Ishikawa (cell line): ENCODE measurements around the gene PTPRN2.

Source experiments
- CEBPB ChIP-seq: IDR thresholded peaks from 2 replicates; pipeline ENCODE4 v1.6.1; 2012
- CREB1 ChIP-seq: IDR thresholded peaks from 2 replicates; pipeline ENCODE4 v1.6.1; 2012; ENCODE audit warnings: low read depth
- EGR1 ChIP-seq: IDR thresholded peaks from 2 replicates; pipeline ENCODE4 v1.6.1; 2012
- EP300 ChIP-seq: IDR thresholded peaks from 2 replicates; pipeline ENCODE4 v1.6.1; 2012; ENCODE audit warnings: borderline replicate concordance
- FOXM1 ChIP-seq: IDR thresholded peaks from 2 replicates; pipeline ENCODE4 v1.6.1; 2012; ENCODE audit warnings: low read depth, borderline replicate concordance
- NFIC ChIP-seq: IDR thresholded peaks from 2 replicates; pipeline ENCODE4 v1.6.1; 2012
- RAD21 ChIP-seq: IDR thresholded peaks from 2 replicates; pipeline ENCODE4 v1.6.1; 2012; ENCODE audit warnings: low read depth
- TAF1 ChIP-seq: IDR thresholded peaks from 2 replicates; pipeline ENCODE4 v1.6.1; 2012; ENCODE audit warnings: low read depth, mild to moderate bottlenecking
- TCF12 ChIP-seq: IDR thresholded peaks from 2 replicates; pipeline ENCODE4 v1.6.1; 2012; ENCODE audit warnings: low read depth
- TEAD4 ChIP-seq: IDR thresholded peaks from 2 replicates; pipeline ENCODE4 v1.6.1; 2012
- YY1 ChIP-seq: IDR thresholded peaks from 2 replicates; pipeline ENCODE4 v1.6.1; 2012; ENCODE audit warnings: low read depth
- ZBTB7A ChIP-seq: IDR thresholded peaks from 2 replicates; pipeline ENCODE4 v1.6.1; 2012; ENCODE audit warnings: low read depth
- TF ChIP-seq, protein P1 (sequence below): IDR thresholded peaks from 2 replicates; pipeline ENCODE4 v1.6.1; 2012
- TF ChIP-seq, protein P2 (sequence below): IDR thresholded peaks from 2 replicates; pipeline ENCODE4 v1.6.1; 2012
- TF ChIP-seq, protein P3 (sequence below): IDR thresholded peaks from 2 replicates; pipeline ENCODE4 v1.6.1; 2012; ENCODE audit warnings: low read depth, mild to moderate bottlenecking

PTPRN2 gene

DNA sequence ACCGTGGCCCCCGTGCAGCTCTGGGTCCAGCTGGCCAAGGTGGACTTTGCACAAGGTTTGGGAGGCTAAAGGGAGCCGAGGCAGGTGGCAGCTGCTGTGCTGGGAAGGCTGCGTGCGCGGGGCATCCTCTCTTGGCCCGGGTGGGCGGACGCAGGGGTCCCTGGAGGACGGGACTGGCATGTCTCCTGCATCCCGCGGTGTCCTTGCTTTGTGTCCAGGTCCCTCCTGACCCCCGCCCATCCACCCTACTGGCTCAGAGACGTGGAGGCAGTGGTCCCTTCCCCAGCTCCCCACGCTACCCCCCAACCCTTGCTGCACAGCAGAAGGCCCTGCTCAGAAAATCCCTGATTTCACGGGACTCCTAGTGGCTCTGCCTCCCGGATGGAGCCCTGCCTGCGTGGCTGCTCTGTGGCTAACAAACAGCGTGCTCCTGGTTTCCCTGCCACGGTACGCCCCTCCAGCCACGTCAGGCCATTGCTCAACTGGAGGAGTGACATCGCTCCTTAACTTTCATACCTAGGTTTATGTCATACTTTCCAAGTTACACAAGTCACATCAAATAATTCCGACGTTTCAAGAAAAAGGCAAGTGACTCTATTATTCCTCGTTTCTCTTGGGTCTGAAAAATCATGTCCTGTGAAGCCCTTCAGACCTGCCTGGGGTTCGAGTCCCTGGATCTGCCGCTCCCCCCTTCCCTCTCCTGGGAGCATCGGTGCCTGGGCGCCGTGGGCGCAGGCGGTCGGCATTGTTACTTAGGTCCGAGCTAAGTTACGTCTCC is 829.0 kb downstream of the PTPRN2 start:
- TF ChIP-seq, protein P1, sequence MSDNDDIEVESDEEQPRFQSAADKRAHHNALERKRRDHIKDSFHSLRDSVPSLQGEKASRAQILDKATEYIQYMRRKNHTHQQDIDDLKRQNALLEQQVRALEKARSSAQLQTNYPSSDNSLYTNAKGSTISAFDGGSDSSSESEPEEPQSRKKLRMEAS, result no peak
- TF ChIP-seq TAF1 (no peak), RAD21 (no peak), FOXM1 (no peak), TEAD4 (no peak), CREB1 (no peak), TCF12 (no peak), EP300 (no peak), EGR1 (no peak), NFIC (no peak), YY1 (no peak), CEBPB (no peak), ZBTB7A (no peak)
- TF ChIP-seq, protein P2, sequence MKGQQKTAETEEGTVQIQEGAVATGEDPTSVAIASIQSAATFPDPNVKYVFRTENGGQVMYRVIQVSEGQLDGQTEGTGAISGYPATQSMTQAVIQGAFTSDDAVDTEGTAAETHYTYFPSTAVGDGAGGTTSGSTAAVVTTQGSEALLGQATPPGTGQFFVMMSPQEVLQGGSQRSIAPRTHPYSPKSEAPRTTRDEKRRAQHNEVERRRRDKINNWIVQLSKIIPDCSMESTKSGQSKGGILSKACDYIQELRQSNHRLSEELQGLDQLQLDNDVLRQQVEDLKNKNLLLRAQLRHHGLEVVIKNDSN, result no peak
- TF ChIP-seq, protein P3, sequence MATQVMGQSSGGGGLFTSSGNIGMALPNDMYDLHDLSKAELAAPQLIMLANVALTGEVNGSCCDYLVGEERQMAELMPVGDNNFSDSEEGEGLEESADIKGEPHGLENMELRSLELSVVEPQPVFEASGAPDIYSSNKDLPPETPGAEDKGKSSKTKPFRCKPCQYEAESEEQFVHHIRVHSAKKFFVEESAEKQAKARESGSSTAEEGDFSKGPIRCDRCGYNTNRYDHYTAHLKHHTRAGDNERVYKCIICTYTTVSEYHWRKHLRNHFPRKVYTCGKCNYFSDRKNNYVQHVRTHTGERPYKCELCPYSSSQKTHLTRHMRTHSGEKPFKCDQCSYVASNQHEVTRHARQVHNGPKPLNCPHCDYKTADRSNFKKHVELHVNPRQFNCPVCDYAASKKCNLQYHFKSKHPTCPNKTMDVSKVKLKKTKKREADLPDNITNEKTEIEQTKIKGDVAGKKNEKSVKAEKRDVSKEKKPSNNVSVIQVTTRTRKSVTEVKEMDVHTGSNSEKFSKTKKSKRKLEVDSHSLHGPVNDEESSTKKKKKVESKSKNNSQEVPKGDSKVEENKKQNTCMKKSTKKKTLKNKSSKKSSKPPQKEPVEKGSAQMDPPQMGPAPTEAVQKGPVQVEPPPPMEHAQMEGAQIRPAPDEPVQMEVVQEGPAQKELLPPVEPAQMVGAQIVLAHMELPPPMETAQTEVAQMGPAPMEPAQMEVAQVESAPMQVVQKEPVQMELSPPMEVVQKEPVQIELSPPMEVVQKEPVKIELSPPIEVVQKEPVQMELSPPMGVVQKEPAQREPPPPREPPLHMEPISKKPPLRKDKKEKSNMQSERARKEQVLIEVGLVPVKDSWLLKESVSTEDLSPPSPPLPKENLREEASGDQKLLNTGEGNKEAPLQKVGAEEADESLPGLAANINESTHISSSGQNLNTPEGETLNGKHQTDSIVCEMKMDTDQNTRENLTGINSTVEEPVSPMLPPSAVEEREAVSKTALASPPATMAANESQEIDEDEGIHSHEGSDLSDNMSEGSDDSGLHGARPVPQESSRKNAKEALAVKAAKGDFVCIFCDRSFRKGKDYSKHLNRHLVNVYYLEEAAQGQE, result no peak

DNA sequence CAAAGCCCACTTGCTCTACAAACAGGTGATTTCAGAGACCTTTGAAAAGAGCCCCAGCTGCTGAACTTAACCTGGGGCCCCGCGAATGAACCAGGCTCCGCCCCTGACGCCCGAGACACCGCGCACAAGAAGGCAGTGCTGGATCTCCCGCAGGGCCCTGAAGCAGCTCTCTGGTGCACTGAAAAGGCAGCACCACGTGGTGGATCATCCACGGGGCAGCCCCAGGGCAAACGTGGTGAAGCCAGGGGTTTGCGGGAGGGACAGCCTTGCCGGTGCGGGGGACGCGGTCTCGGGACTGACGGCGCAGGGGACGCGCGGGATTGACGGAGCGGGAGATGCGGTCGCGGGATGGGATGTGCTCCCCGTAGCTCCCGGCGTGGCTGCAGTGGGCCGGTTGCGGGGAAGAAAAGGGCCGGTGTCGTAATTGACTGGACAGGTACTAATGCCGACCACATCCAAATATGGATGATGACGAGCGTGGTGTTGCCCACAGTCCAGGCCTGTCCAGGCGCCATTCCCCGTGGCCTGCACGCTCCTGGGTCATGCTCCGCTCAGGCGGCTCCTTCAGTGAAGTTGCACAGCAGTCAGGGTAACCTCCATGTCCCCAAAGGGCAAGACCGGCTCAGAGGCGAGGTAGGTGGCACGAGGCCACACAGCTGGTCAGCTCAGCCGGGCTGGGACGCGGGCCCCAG is 829.7 kb downstream of the PTPRN2 start:
- no peak for TF ChIP-seq EP300
- no peak for TF ChIP-seq TAF1
- TF ChIP-seq FOXM1, result no peak
- no peak for TF ChIP-seq NFIC
- no peak for TF ChIP-seq ZBTB7A
- no peak for TF ChIP-seq TEAD4
- TF ChIP-seq YY1, result no peak
- TF ChIP-seq TCF12, result no peak
- TF ChIP-seq, protein P2, result no peak

DNA sequence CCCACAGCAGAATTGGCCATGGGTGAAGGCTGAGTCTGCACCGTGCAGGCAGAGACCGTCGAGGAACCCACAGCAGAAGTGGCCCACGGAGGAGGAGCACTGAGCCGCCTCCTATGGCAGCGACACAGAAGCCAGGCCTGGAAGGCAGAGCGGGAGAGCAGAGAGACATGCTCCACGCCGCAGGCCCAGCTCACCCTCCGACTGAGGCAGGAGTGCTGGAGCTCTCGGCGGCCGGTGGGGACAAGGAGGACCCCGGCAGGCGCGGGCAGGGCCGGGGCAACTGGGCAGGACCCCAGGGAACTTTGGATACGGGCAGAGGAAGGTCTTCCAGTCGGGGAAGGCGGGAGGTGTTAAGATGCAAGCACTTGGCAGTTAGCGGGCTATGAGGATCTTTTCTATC is 830.4 kb downstream of the PTPRN2 start:
- TF ChIP-seq CEBPB (no peak), TEAD4 (no peak), YY1 (no peak), CREB1 (no peak), TCF12 (no peak), EP300 (no peak), RAD21 (no peak), EGR1 (no peak), FOXM1 (no peak)
- TF ChIP-seq, protein P1, result no peak
- TF ChIP-seq, protein P2, result no peak

DNA sequence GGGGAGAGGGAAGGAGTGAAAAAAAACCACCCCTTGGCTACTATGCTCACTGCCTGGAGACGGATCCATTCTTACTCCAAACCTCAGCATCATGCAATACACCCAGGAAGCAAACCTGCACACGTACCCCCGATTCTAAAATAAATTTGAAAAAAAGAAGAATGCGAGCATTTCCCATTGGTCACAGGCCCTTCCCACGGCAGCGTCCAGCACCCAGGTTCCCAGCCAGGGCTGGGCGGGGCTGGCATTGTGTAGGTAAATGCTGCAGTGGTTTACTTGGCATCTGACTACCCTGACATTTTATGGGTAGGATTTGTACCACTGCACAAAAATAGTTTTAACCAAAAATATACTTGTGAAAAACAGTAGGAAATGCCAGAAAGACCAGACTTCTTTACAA is 831.9 kb downstream of the PTPRN2 start:
- TF ChIP-seq RAD21, result no peak
- TF ChIP-seq CEBPB, result no peak

DNA sequence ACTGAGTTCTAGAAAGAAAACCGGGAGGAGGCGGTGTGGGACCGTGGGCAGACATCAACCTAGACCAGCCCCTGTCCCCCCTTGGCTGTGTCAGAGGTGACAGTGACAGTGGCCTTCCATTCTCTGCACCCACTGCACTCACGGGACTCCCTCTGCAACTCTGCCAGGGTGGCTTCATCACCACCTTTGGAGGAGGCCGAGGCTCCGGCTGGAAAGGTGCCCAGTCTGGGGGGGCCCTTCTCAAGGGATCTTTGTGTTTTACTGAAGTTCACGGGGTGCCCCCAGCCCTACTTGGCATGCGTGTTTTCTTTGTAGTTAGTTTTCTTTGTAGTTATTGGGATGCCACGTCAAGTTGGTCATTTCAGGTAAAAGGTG is 833.2 kb downstream of the PTPRN2 start:
- no peak for TF ChIP-seq TCF12
- no peak for TF ChIP-seq YY1
- TF ChIP-seq CREB1, result no peak
- TF ChIP-seq, protein P2, result no peak
- TF ChIP-seq FOXM1, result no peak
- no peak for TF ChIP-seq RAD21
- no peak for TF ChIP-seq TEAD4
- TF ChIP-seq CEBPB, result no peak

DNA sequence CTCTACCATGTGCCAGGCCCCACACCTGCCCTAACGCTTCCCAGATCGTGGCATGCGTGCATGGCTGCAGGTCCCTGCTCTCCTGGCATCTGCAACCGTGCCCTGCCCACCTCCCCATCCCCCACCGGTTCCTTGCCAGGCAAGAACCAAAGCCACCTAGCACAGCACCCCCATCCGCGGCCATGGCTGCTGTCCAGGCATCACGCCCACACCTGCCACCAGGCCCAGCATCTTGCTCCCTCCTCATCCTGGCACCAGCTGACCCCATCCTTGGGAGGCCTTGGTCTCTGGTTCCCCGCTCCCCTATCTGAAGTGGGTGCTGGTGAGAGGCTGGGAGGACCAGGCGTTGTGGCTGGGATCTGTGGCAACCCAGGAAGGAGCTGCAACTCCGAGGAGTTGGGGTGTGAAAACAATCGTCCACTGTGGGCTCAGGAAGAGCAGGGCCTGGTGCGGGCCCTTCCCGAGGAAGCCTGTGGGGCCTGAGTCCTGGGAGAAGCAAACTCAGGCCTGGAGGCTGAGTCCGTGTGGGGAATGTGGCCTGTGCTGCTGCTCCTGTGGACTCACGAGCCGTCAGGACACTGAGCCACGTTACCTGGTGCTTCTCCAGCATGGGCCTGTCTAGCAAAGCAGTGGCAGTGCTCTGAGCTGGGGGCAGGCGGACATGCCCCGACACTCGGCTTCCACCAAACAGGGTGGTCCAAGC is 833.8 kb downstream of the PTPRN2 start:
- TF ChIP-seq TCF12 (no peak), CREB1 (no peak)
